WTC11 (cell line): ENCODE results near the gene TNFRSF14. TPM values are rescaled to one million over a fixed set of nuclear protein-coding genes. Genes with fewer than 3 reads are reported as not detected.
A peak's percentile ranks its signal among the peaks of the same experiment; 100 is the strongest.

Experiments
- ATAC-seq: fragments of 200-7000 bp; cut with Tn5 transposase; 2 replicates; pipeline ENCODE4 v1.10.0; 2021; ENCODE audit warnings: mild to moderate bottlenecking, moderate library complexity
- CTCF ChIA-PET: fragments of 300-600 bp; sonication (Branson Sonifier 250); formaldehyde crosslinking; loops from one replicate; lab custom pipeline; 2021; ENCODE audit warnings: antibody characterized with exemption; lab: Charles Lee
- POLR2A ChIA-PET: fragments of 350-600 bp; sonication (Branson Sonifier 250); formaldehyde crosslinking; loops from one replicate; lab custom pipeline; 2021; ENCODE audit warnings: antibody characterized with exemption; lab: Charles Lee
- DNase-seq: peaks from one replicate; pipeline ENCODE4 v3.0.0; 2021; ENCODE audit warnings: low spot score
- H3K27ac Mint-ChIP-seq: 2 replicates; pipeline ENCODE4 v1.8.0; 2021; ENCODE audit warnings: mixed read lengths
- H3K27me3 Mint-ChIP-seq: 2 replicates; pipeline ENCODE4 v1.8.0; 2021; ENCODE audit warnings: low read depth, mild to moderate bottlenecking, moderate library complexity, mixed read lengths
- H3K36me3 Mint-ChIP-seq: 2 replicates; pipeline ENCODE4 v1.8.0; 2021; ENCODE audit warnings: mixed read lengths
- H3K4me1 Mint-ChIP-seq: 2 replicates; pipeline ENCODE4 v1.8.0; 2022; ENCODE audit warnings: mixed read lengths
- H3K4me3 Mint-ChIP-seq: 2 replicates; pipeline ENCODE4 v1.8.0; 2021; ENCODE audit warnings: mild to moderate bottlenecking, moderate library complexity, mixed read lengths
- H3K9me3 Mint-ChIP-seq: 2 replicates; pipeline ENCODE4 v1.8.0; 2021; ENCODE audit warnings: mixed read lengths
- ATF1 ChIP-seq: sonication (generic); formaldehyde crosslinking; IDR thresholded peaks from 2 replicates; pipeline ENCODE4 v1.8.1; 2023; ENCODE audit warnings: mild to moderate bottlenecking, moderate library complexity, missing genetic modification reagents
- ELF4 ChIP-seq: sonication (generic); formaldehyde crosslinking; IDR thresholded peaks from 2 replicates; pipeline ENCODE4 v1.8.1; 2022; ENCODE audit warnings: low read depth, mild to moderate bottlenecking, moderate library complexity, missing genetic modification reagents
- ETV6 ChIP-seq: sonication (generic); formaldehyde crosslinking; IDR thresholded peaks from 2 replicates; pipeline ENCODE4 v1.8.1; 2022; ENCODE audit warnings: mild to moderate bottlenecking, missing genetic modification reagents
- KAT7 ChIP-seq: sonication (generic); formaldehyde crosslinking; IDR thresholded peaks from 2 replicates; pipeline ENCODE4 v1.8.1; 2023; ENCODE audit warnings: missing genetic modification reagents, mild to moderate bottlenecking, borderline replicate concordance
- MYBL2 ChIP-seq: sonication (generic); formaldehyde crosslinking; IDR thresholded peaks from 2 replicates; pipeline ENCODE4 v1.8.1; 2023; ENCODE audit warnings: mild to moderate bottlenecking, moderate library complexity, missing genetic modification reagents
- NFE2L1 ChIP-seq: sonication (generic); formaldehyde crosslinking; IDR thresholded peaks from 2 replicates; pipeline ENCODE4 v1.8.1; 2023; ENCODE audit warnings: missing genetic modification reagents
- NFYB ChIP-seq: sonication (generic); formaldehyde crosslinking; conservative IDR thresholded peaks from 2 replicates; pipeline ENCODE4 v1.8.0; 2022; ENCODE audit warnings: low read depth, missing genetic modification reagents
- RELA ChIP-seq: sonication (generic); formaldehyde crosslinking; IDR thresholded peaks from 2 replicates; pipeline ENCODE4 v1.8.1; 2022; ENCODE audit warnings: missing genetic modification reagents, mild to moderate bottlenecking, borderline replicate concordance
- TEAD4 ChIP-seq: sonication (generic); formaldehyde crosslinking; IDR thresholded peaks from 2 replicates; pipeline ENCODE4 v1.8.0; 2022; ENCODE audit warnings: mild to moderate bottlenecking, missing genetic modification reagents
- TP53 ChIP-seq: sonication (generic); formaldehyde crosslinking; IDR thresholded peaks from 2 replicates; pipeline ENCODE4 v1.8.1; 2023; ENCODE audit warnings: mild to moderate bottlenecking, missing genetic modification reagents
- ZNF121 ChIP-seq: sonication (generic); formaldehyde crosslinking; IDR thresholded peaks from 2 replicates; pipeline ENCODE4 v1.8.0; 2023; ENCODE audit warnings: missing genetic modification reagents
- ZNF396 ChIP-seq: fragments of 250-450 bp; sonication (Bioruptor Pico); IDR thresholded peaks from 2 replicates; pipeline ENCODE4 v1.8.0; 2021; ENCODE audit warnings: mild to moderate bottlenecking, moderate library complexity, borderline replicate concordance
- total RNA-seq: library from RNA; stranded (reverse); gene quantifications from 3 replicates; pipeline ENCODE4 v1.2.3, GENCODE V29; 2021
- TF ChIP-seq, protein P1 (sequence below): fragments of 250-450 bp; sonication (Bioruptor Pico); IDR thresholded peaks from 2 replicates; pipeline ENCODE4 v1.9.0; 2021; ENCODE audit warnings: mild to moderate bottlenecking
- TF ChIP-seq, protein P2 (sequence below): fragments of 250-450 bp; sonication (Bioruptor Pico); IDR thresholded peaks from 2 replicates; pipeline ENCODE4 v1.9.0; 2021; ENCODE audit warnings: mild to moderate bottlenecking
- TF ChIP-seq, protein P3 (sequence below): sonication (generic); formaldehyde crosslinking; IDR thresholded peaks from 2 replicates; pipeline ENCODE4 v1.8.0; 2023; ENCODE audit warnings: missing genetic modification reagents, mild to moderate bottlenecking, borderline replicate concordance
- TF ChIP-seq, protein P4 (sequence below): sonication (generic); formaldehyde crosslinking; IDR thresholded peaks from 2 replicates; pipeline ENCODE4 v1.8.0; 2022; ENCODE audit warnings: mild to moderate bottlenecking, missing genetic modification reagents

Gene TNFRSF14
- total RNA-seq, 1 experiment from 2014 or later: 0.87 TPM

DNA sequence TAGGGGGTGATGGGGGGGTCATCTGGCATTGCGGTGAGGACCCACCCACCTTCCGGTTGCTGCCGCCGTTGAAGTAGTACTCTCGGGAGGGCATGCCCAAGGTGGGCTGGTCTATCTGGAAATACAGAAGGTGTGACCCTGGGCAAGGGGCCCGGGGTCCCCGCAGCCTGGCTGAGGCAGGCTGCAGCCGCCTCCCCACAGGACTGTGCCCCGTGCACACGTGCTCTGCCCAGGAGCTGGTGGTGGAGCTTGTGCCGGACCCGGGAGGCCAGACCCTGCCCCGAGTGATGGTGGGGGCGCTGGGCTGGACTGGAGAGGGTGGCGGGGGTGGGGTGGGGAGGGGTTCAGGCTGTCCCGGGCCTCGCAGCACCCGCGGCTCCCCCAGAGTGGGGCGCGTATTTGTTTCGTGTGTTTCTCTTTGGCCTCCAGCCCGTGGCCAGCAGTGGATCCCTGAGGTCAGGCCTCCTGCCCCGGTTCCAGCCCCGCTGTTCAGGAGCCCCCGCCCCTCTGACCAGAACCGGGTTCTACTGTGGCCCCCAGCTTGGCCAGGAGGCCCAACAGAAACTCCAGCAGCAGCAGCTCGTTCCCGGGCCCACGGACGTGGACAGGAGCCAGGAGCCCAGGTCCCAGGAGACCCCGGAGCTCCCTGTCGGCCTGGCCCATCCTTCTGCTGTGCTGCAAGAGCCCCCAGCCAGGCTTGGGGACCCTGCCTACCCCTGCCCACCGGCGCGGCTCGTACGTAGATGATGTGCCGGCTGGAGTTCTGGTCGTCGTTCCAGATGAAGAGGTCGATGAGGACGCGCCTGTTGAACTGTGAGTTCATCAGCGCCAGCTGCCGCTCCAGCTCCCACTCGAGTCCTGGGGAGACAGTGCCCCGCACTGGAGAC, 49.6 kb downstream of the TNFRSF14 start:
- CTCF ChIA-PET: no interaction called here
- TF ChIP-seq, protein P1, sequence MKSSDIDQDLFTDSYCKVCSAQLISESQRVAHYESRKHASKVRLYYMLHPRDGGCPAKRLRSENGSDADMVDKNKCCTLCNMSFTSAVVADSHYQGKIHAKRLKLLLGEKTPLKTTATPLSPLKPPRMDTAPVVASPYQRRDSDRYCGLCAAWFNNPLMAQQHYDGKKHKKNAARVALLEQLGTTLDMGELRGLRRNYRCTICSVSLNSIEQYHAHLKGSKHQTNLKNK (CRISPR knock-in tag): no peak
- TF ChIP-seq NFE2L1 (CRISPR knock-in tag) (no peak), MYBL2 (no peak), RELA (CRISPR knock-in tag) (no peak), KAT7 (CRISPR knock-in tag) (no peak)
- Mint-ChIP-seq H3K36me3 (peaks cover 5% of the 10 kb centered on the region), H3K4me3 (no peak overlapping the region), H3K27ac (no peak overlapping the region), H3K9me3 (peaks cover 9% of the 10 kb centered on the region), H3K4me1 (no peaks in the 10 kb centered on the region), H3K27me3 (no peaks in the 10 kb centered on the region; the same call in 1 of the 2 replicates)
- DNase-seq (peak; percentile 9), ATAC-seq (no peak)
- POLR2A ChIA-PET: no interaction called here

DNA sequence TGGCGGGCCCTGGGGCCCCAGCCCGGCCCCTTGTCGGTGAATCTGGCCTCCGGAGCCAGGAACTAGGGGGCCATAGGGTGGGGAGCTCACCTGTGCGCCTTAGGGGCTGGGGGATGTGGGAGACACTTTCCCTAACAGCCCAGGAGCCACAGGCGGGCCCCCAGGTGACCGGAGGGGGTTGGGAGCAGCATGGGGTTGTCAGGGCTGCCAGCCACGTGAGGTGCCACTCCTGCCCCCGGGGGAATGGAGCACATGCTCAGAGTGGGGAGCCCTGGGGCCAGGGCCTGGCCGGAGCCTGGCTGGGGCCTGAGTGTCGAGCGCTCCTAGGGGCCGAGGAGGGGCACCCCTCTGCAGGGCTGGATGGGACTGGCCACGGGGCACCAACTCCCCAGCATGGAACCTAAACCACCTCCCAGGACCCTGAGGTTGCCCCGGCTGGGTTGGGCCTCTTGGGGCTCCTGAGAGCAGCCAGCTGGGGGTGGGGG, 50.3 kb downstream of the TNFRSF14 start:
- DNase-seq: no peak
- Mint-ChIP-seq H3K36me3 (peaks cover 5% of the 10 kb centered on the region), H3K4me1 (no peaks in the 10 kb centered on the region), H3K27ac (no peak overlapping the region), H3K4me3 (no peak overlapping the region), H3K9me3 (peaks cover 7% of the 10 kb centered on the region), H3K27me3 (no peaks in the 10 kb centered on the region)
- POLR2A ChIA-PET: no interaction called here
- CTCF ChIA-PET: no interaction called here
- ATAC-seq: no peak
- TF ChIP-seq, protein P2, sequence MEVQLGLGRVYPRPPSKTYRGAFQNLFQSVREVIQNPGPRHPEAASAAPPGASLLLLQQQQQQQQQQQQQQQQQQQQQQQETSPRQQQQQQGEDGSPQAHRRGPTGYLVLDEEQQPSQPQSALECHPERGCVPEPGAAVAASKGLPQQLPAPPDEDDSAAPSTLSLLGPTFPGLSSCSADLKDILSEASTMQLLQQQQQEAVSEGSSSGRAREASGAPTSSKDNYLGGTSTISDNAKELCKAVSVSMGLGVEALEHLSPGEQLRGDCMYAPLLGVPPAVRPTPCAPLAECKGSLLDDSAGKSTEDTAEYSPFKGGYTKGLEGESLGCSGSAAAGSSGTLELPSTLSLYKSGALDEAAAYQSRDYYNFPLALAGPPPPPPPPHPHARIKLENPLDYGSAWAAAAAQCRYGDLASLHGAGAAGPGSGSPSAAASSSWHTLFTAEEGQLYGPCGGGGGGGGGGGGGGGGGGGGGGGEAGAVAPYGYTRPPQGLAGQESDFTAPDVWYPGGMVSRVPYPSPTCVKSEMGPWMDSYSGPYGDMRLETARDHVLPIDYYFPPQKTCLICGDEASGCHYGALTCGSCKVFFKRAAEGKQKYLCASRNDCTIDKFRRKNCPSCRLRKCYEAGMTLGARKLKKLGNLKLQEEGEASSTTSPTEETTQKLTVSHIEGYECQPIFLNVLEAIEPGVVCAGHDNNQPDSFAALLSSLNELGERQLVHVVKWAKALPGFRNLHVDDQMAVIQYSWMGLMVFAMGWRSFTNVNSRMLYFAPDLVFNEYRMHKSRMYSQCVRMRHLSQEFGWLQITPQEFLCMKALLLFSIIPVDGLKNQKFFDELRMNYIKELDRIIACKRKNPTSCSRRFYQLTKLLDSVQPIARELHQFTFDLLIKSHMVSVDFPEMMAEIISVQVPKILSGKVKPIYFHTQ (CRISPR knock-in tag): no peak
- TF ChIP-seq TP53 (CRISPR knock-in tag) (no peak), ZNF121 (CRISPR knock-in tag) (no peak)

DNA sequence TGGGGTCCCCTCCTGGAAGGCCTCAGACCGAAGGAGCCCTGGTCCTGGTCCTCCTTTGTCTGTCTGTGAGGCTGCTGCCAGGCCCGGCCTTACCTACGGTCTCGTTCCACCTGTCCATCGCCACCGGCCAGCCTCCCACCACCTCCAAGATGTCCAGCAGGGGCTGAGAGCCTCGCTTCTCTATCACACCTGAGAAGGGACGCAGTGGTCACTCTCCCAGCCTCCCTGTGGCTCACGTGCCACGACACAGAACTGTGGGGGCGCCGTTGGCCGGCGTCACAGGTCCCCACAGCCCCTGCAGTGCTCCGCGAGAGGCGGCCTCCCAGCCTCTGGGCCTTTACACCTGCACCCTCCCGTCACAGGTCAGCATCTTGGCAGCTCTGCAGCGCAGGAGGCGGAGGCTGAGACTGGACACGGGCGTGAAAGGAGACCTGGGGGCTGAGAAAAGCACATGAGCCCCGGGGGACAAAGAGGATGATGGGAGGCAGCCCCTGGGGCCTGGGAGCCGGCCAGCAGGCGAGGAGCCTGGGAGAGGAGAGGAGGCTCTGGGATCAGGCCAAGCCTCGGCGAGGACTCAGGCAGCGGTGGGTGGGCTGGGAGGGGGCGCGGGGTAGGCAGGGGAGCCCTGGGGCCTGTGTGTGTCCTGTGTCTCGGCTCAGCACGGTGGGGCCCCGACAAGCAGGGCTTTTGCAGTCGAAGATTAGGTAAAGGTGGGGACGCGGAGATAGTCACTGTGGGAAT, 50.9 kb downstream of the TNFRSF14 start:
- no peak for ATAC-seq
- H3K9me3 Mint-ChIP-seq: peaks cover 6% of the 10 kb centered on the region
- peak; percentile 8 for DNase-seq
- H3K27me3 Mint-ChIP-seq: no peaks in the 10 kb centered on the region
- CTCF ChIA-PET: no interaction called here
- H3K27ac Mint-ChIP-seq: no peak overlapping the region
- no peak overlapping the region for H3K4me3 Mint-ChIP-seq
- no peaks in the 10 kb centered on the region for H3K4me1 Mint-ChIP-seq
- POLR2A ChIA-PET: no interaction called here
- TF ChIP-seq, protein P3, sequence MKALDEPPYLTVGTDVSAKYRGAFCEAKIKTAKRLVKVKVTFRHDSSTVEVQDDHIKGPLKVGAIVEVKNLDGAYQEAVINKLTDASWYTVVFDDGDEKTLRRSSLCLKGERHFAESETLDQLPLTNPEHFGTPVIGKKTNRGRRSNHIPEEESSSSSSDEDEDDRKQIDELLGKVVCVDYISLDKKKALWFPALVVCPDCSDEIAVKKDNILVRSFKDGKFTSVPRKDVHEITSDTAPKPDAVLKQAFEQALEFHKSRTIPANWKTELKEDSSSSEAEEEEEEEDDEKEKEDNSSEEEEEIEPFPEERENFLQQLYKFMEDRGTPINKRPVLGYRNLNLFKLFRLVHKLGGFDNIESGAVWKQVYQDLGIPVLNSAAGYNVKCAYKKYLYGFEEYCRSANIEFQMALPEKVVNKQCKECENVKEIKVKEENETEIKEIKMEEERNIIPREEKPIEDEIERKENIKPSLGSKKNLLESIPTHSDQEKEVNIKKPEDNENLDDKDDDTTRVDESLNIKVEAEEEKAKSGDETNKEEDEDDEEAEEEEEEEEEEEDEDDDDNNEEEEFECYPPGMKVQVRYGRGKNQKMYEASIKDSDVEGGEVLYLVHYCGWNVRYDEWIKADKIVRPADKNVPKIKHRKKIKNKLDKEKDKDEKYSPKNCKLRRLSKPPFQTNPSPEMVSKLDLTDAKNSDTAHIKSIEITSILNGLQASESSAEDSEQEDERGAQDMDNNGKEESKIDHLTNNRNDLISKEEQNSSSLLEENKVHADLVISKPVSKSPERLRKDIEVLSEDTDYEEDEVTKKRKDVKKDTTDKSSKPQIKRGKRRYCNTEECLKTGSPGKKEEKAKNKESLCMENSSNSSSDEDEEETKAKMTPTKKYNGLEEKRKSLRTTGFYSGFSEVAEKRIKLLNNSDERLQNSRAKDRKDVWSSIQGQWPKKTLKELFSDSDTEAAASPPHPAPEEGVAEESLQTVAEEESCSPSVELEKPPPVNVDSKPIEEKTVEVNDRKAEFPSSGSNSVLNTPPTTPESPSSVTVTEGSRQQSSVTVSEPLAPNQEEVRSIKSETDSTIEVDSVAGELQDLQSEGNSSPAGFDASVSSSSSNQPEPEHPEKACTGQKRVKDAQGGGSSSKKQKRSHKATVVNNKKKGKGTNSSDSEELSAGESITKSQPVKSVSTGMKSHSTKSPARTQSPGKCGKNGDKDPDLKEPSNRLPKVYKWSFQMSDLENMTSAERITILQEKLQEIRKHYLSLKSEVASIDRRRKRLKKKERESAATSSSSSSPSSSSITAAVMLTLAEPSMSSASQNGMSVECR (CRISPR knock-in tag): no peak
- TF ChIP-seq NFYB (CRISPR knock-in tag) (no peak), ELF4 (no peak), ZNF396 (no peak), ETV6 (no peak), RELA (CRISPR knock-in tag) (no peak), TEAD4 (CRISPR knock-in tag) (no peak), ATF1 (CRISPR knock-in tag) (no peak)
- TF ChIP-seq, protein P4, sequence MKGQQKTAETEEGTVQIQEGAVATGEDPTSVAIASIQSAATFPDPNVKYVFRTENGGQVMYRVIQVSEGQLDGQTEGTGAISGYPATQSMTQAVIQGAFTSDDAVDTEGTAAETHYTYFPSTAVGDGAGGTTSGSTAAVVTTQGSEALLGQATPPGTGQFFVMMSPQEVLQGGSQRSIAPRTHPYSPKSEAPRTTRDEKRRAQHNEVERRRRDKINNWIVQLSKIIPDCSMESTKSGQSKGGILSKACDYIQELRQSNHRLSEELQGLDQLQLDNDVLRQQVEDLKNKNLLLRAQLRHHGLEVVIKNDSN (CRISPR knock-in tag): no peak
- peaks cover 5% of the 10 kb centered on the region for H3K36me3 Mint-ChIP-seq
